Measurements from ENCODE around the gene ATXN1L.

DNA sequence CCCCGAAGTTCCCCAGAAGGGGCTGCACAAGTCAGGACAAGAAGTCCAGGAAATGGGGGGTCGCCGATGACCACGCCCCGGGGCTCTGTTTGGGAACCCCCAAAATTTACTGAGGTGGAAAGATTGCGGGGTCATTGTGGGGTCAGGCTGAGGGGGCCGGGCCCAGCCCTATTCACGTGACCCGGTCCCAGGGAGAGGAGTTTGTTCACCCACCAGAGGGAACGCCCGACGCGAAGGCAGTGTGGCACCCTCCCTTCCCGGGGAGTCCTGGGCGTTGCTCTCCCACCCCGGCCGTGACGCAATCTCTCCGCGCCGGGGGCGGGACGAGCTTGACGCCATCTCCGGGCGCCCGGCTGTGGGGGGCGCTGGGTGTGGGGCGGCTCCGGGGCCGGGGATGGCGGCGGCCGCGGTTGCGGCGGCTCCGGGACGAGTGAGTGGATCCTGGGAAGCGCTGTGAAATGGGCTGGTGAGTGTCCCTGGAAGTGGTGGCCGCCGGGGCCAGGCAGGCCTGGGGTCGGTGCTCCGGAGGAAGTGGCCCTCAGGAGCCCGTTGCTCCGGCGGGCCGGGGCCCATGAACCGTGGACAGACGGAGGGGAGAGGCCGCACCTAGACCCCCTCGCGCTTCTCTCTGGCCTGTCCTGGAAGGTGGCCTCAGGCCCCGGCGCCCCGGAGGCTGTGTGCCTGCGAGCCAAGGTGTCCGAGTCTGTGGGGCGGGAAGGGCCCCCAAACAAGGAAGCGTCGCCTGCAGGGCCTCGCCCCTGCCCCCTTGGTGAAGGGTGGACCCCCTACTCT is at the start of gene ATXN1L:
- TF ChIP-seq POLR2A (IDR thresholded peaks at IDR 0.05) = peak; percentile 86
- TF ChIP-seq, protein P1, sequence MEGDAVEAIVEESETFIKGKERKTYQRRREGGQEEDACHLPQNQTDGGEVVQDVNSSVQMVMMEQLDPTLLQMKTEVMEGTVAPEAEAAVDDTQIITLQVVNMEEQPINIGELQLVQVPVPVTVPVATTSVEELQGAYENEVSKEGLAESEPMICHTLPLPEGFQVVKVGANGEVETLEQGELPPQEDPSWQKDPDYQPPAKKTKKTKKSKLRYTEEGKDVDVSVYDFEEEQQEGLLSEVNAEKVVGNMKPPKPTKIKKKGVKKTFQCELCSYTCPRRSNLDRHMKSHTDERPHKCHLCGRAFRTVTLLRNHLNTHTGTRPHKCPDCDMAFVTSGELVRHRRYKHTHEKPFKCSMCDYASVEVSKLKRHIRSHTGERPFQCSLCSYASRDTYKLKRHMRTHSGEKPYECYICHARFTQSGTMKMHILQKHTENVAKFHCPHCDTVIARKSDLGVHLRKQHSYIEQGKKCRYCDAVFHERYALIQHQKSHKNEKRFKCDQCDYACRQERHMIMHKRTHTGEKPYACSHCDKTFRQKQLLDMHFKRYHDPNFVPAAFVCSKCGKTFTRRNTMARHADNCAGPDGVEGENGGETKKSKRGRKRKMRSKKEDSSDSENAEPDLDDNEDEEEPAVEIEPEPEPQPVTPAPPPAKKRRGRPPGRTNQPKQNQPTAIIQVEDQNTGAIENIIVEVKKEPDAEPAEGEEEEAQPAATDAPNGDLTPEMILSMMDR (IDR thresholded peaks at IDR 0.05) = peak in 3 of 4 experiments; percentile 18 to 35 (median 24)

Data from prostate gland (tissue), 2 donors.